HepG2 (cell line): ENCODE results near the gene SMIM14. TPM values are rescaled to one million over a fixed set of nuclear protein-coding genes. Genes with fewer than 3 reads are reported as not detected.

ENCODE experiments used
- ARID2 ChIP-seq: sonication (generic); formaldehyde crosslinking; IDR thresholded peaks from 2 replicates; pipeline ENCODE4 v1.8.1; 2022; ENCODE audit warnings: mild to moderate bottlenecking, missing genetic modification reagents, borderline replicate concordance
- CENPBD1 ChIP-seq: sonication (generic); formaldehyde crosslinking; IDR thresholded peaks from 2 replicates; pipeline ENCODE4 v1.8.0; 2022; ENCODE audit warnings: missing genetic modification reagents, low read depth, mild to moderate bottlenecking, borderline replicate concordance
- FOXK2 ChIP-seq: fragments of 450-650 bp; IDR thresholded peaks from 2 replicates; pipeline ENCODE4 v1.6.1; 2016
- HNF4A ChIP-seq: sonication (generic); formaldehyde crosslinking; IDR thresholded peaks from 2 replicates; pipeline ENCODE4 v1.4.0; 2020; ENCODE audit warnings: missing genetic modification reagents
- POGZ ChIP-seq: sonication (generic); formaldehyde crosslinking; IDR thresholded peaks from 2 replicates; pipeline ENCODE4 v1.4.0; 2020; ENCODE audit warnings: mild to moderate bottlenecking, missing genetic modification reagents
- SNAPC2 ChIP-seq: sonication (generic); formaldehyde crosslinking; IDR thresholded peaks from 2 replicates; pipeline ENCODE4 v1.8.1; 2022; ENCODE audit warnings: mild to moderate bottlenecking, missing genetic modification reagents
- TIGD3 ChIP-seq: sonication (generic); formaldehyde crosslinking; IDR thresholded peaks from 2 replicates; pipeline ENCODE4 v1.5.1; 2020; ENCODE audit warnings: mild to moderate bottlenecking, missing genetic modification reagents, borderline replicate concordance
- ZNF256 ChIP-seq: sonication (generic); formaldehyde crosslinking; conservative IDR thresholded peaks from 2 replicates; pipeline ENCODE4 v1.4.0; 2020; ENCODE audit warnings: missing genetic modification reagents
- ZNF784 ChIP-seq: sonication (generic); formaldehyde crosslinking; IDR thresholded peaks from 2 replicates; pipeline ENCODE4 v1.5.1; 2020; ENCODE audit warnings: missing genetic modification reagents, mild to moderate bottlenecking, borderline replicate concordance
- polyA plus RNA-seq, 8 experiments: library from polyadenylated mRNA; depleted of rRNA in 3 of 8; stranded (reverse) in 7 of 8; unstranded in 1 of 8; fragments of >200 nt; fragmentation: Illumina TruSeq in 4 of 8; extraction: Trizol in 4 of 8; gene quantifications; 2 replicates each; pipeline versions ENCODE4 v1.2.1 to v1.2.3, GENCODE V29; 2011 to 2016; ENCODE audit warnings: low read depth in 4 of 8, missing spikeins in 1 of 8, mixed read lengths in 1 of 8; ENCODE audit not compliant: insufficient read depth in 1 of 8
- total RNA-seq, 5 experiments: library from RNA; depleted of rRNA; stranded (reverse); fragments of >200 nt; fragmentation: Illumina TruSeq; extraction: Trizol; gene quantifications; 2 replicates each; pipeline ENCODE4 v1.2.3, GENCODE V29; 2016; ENCODE audit warnings: low read depth in 1 of 5
- TF ChIP-seq, protein P1 (sequence below): IDR thresholded peaks from 2 replicates; pipeline ENCODE4 v1.6.1; 2016; ENCODE audit warnings: mild to moderate bottlenecking

SMIM14 gene
- total and polyA plus RNA-seq, 2 of the 13 experiments (the other 11 are each of a cell fraction or from before 2014, with no cell fraction given): 16.3 to 28.1 TPM

- TF ChIP-seq CENPBD1 (CRISPR knock-in tag) (no peak), ZNF784 (no peak), SNAPC2 (no peak), FOXK2 (no peak), TIGD3 (CRISPR knock-in tag) (no peak), POGZ (CRISPR knock-in tag) (no peak), ARID2 (no peak), HNF4A (CRISPR knock-in tag) (peak; percentile 53), ZNF256 (CRISPR knock-in tag) (no peak)
- TF ChIP-seq, protein P1, sequence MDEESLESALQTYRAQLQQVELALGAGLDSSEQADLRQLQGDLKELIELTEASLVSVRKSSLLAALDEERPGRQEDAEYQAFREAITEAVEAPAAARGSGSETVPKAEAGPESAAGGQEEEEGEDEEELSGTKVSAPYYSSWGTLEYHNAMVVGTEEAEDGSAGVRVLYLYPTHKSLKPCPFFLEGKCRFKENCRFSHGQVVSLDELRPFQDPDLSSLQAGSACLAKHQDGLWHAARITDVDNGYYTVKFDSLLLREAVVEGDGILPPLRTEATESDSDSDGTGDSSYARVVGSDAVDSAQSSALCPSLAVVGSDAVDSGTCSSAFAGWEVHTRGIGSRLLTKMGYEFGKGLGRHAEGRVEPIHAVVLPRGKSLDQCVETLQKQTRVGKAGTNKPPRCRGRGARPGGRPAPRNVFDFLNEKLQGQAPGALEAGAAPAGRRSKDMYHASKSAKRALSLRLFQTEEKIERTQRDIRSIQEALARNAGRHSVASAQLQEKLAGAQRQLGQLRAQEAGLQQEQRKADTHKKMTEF: peak; percentile 45; the same call in 1 of the 2 replicates
These were observed 4.4 kb upstream of the SMIM14 start (continued) for GRCh38 chr4:39642885-39643552.
